Daoy (cell line): ENCODE data around the gene SCLY. TPM values are rescaled to one million over a fixed set of nuclear protein-coding genes. Genes with fewer than 3 reads are reported as not detected.

ENCODE experiments used
- DNase-seq: peaks from one replicate; pipeline ENCODE4 v3.0.0-alpha.2; 2015; ENCODE audit warnings: low read depth
- total RNA-seq: library from RNA; depleted of rRNA; stranded (reverse); fragments of >200 nt; shearing (Covaris generic); gene quantifications from 2 replicates; pipeline ENCODE4 v1.2.3, GENCODE V29; 2014; rRNA removed

SCLY gene
- total RNA-seq, 1 experiment from 2014 or later: 29.7 TPM

DNA sequence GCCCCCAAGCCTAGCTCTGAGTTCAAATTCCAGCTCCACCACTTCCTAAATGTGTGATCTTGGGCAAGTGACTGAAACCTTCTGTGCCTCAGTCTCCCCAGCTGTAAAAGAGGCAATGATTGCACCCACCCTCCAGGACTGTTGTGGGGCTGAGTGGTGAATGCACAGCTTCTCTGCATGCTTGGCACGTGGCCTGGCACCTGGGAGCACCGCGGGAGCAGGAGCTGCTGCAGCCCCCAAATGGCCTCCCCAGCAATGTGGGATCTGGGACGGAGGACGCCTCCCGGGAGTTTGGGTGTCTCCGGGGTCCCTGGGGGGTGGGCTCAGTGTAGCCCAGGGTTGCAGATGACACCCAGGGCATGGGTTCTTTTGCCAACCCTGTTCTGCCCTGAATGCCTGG, 79.2 kb downstream of the SCLY start:
- DNase-seq: no peak

GRCh38 chr2:238140721-238141540, 80.1 kb downstream of the SCLY start:
- DNase-seq: no peak

- peak; percentile 84 for DNase-seq
Measured at GRCh38 chr2:238141541-238142318, 80.9 kb downstream of the SCLY start.

DNA sequence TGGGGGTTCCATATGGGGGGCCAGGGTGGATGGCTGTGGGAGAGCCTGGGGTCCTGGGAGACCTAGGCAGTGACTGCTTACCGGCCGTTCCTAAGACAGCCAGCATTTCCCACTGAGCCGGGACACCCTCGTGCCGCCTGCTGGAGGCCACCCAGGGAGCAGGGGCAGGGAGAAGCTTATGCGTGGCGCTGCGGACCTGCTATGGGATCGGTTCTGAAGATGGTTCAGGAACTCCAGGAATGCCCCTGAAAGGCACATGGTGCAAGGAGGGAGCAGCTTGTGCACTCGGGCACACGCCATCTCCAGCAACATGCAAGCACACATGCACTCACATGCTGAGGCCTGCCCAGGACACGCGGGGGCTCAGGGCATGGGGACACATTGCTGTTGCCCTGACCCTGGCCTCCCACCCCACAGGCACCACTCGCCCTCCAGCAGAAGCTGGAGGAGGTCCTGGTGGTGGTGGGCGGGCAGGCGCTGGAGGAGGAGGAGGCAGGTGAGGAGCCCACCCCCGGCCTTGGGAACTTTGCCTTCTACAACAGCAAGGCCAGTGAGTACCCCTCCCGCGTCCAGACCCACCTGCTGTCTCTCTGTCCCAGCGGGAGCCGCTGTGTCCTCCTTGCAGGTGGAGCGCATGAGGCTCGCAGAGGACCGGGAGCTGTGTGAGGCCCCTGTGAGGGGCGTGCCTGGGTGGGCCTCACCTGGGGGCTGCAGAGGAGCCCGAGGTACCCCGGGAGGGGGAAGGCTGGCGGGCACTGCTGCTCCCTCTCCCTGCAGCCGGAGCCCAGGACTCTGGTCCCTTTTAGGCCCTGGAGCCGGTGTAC, 81.8 kb downstream of the SCLY start:
- DNase-seq: no peak

DNA sequence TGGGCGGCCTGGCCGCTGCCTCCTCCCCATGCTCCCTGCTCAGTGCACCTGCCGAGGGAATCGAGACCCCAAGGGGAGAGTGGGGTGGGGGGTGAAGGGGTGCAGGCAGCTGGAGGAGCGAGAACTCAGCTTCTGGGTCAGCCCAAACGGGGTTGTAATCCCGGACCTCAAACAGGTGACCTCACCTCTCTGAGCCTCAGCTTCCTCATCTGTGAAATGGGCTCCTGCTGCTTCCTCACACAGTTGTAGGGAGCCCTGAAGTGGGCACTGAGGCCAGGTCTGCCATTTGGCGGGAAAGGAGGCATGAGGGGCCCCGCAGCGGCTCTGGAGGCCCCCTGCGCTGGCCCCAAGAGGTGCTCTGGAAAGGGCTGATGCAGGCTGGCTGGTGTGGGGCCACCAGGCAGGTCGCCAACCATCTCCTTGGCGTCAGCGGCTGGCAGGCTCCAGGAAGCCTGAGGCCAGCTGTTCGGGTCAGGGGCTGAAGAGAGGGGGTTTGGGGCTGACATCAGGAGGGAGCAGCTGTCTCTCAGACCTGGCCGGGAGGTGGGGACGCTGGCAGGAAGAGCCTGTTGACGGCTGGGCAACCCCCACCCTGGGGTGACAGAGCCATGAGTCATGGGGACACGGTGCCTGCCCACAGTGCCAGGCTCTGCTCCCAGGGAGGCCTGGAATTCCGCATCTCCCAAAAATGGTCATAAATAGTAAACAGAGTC, 82.6 kb downstream of the SCLY start:
- DNase-seq: peak; percentile 85

GRCh38 chr2:238144262-238144661, 83.5 kb downstream of the SCLY start:
- no peak for DNase-seq

DNA sequence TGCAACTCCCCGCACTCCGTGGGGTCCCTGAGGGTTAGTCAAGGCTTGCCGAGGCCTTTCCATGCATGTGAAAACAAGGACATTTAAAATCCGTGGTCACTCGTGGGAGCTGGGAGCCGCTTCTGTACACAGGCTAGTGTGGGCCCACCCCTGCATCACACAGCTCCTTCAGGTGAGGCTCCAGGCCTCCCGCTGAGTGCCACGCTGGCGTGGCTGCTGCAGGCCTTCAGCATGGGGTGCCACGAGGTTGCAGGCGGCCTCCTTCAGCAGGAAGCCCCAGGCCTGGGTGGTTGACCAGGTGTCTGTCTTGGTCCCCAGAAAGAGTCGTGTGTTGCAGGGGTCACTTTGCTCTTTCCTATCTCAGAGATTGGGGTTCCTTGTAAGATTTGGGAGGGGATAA, 84.2 kb downstream of the SCLY start:
- DNase-seq: no peak

GRCh38 chr2:238145851-238146250, 85.0 kb downstream of the SCLY start:
- no peak for DNase-seq

GRCh38 chr2:238146884-238147544, 86.2 kb downstream of the SCLY start:
- DNase-seq: no peak

GRCh38 chr2:238148981-238149380, 88.2 kb downstream of the SCLY start:
- no peak for DNase-seq

Other genes starting within 250 kb of the SCLY start
- 12.9 and 13.4 TPM in 2 replicates for gene RAMP1, start 201.4 kb upstream of the SCLY start, total RNA-seq
- 73.9 and 87.1 TPM in 2 replicates for gene UBE2F, start 94.0 kb upstream of the SCLY start, total RNA-seq
- gene ESPNL, start 39.3 kb downstream of the SCLY start, total RNA-seq: 0.40 and 0.54 TPM in 2 replicates
- gene KLHL30, start 77.7 kb downstream of the SCLY start, total RNA-seq: 0.17 TPM in 1 of 2 replicates, not detected in the other
- 3.6 and 6.8 TPM in 2 replicates for gene ERFE, start 98.0 kb downstream of the SCLY start, total RNA-seq
- 27.9 and 29.5 TPM in 2 replicates for gene ILKAP, start 142.7 kb downstream of the SCLY start, total RNA-seq
- 9.8 and 13.1 TPM in 2 replicates for gene HES6, start 179.0 kb downstream of the SCLY start, total RNA-seq
- 1.7 and 3.3 TPM in 2 replicates for gene PER2, start 227.6 kb downstream of the SCLY start, total RNA-seq